Measurements from ENCODE around the gene PARP12. TPM values are rescaled to one million over a fixed set of nuclear protein-coding genes. Genes with fewer than 3 reads are reported as not detected.
A peak's percentile ranks its signal among the peaks of the same experiment; 100 is the strongest.

PARP12 gene
- total and polyA plus RNA-seq, 2 experiments from 2014 or later: 5.4 to 11.0 TPM

- no peak overlapping the region for H3K27ac ChIP-seq
- no peak overlapping the region for H3K9ac ChIP-seq
- H3F3A ChIP-seq (ENCODE audit: insufficient read depth): peaks cover 22% of the 10 kb centered on the region
- H3K27me3 ChIP-seq (replicated peaks; ENCODE audit: insufficient read depth): no peaks in the 10 kb centered on the region
- no peaks in the 10 kb centered on the region for H3K9me2 ChIP-seq (ENCODE audit: insufficient read depth)
- no peak overlapping the region for H3K4me3 ChIP-seq
- no peaks in the 10 kb centered on the region for H3K9me3 ChIP-seq (ENCODE audit: low read depth)
- H3K4me1 ChIP-seq (ENCODE audit: insufficient read depth): peaks cover 22% of the 10 kb centered on the region
- H3K79me2 ChIP-seq (ENCODE audit: insufficient read depth): no peaks in the 10 kb centered on the region
- TF ChIP-seq EZH2 (IDR thresholded peaks at IDR 0.05; ENCODE audit: insufficient read depth, poor library complexity, severe bottlenecking) (no peak), EZH2phosphoT487 (IDR thresholded peaks at IDR 0.05; ENCODE audit: insufficient read depth, low read depth) (no peak)
- H4K20me1 ChIP-seq (ENCODE audit: insufficient read depth): no peaks in the 10 kb centered on the region
- 94 to 95% methylated on average over 7 of the region's 7 CpGs for WGBS, 2 experiments (ENCODE audit: low coverage in 1 of 2, low lambda C conversion rate in 2 of 2, missing lambda C conversion rate in 2 of 2)
- H2AFZ ChIP-seq: no peak overlapping the region
- DNase-seq: no peak
- H3K36me3 ChIP-seq (ENCODE audit: low read depth): no peaks in the 10 kb centered on the region
- in situ Hi-C loops (cut with MboI): no loop called here
- H3K4me2 ChIP-seq (ENCODE audit: unreplicated experiment): no peak overlapping the region
These were observed 23.7 kb downstream of the PARP12 start for GRCh38 chr7:140039066-140039465.

DNA sequence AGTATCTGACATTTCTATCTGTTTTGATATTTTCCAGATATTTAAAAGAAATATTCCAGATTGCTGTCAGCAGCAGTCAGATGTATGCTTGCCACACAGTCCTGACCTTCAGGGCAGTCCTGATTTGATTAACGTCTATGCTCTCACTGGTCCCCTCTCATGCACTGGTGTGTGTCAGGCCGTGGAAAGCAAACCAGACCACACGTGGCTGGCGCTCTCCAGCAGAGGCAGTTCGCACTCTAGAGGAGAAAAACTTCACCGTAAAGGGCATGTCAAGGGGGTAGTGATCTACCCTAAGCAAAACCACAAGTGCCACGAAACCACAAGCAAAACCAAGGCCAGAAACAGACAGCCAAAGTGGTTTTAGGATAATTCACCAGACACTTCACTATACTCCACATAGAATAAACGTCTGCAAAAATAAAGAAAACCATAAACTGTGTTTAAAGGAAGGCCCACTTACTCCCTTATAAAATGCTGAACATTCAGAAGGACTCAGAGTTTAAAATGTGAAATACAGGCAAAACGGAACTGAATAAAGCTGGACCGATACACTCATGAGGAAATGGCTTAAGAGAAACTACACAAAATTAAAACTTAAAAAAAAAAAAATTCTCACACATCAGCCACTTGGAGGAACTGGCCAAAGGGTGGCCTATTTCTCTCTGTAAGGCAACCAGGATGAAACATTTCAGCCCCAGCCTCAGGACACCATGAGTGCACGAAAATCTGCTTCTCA, 26.4 kb downstream of the PARP12 start:
- Histone ChIP-seq H3K27ac (no peak overlapping the region), H3K9ac (no peak overlapping the region), H4K20me1 (ENCODE audit: insufficient read depth) (no peaks in the 10 kb centered on the region), H3K9me3 (ENCODE audit: low read depth) (no peaks in the 10 kb centered on the region), H2AFZ (no peak overlapping the region), H3K9me2 (ENCODE audit: insufficient read depth) (no peaks in the 10 kb centered on the region), H3K4me2 (ENCODE audit: unreplicated experiment) (peak overlapping the region; percentile 89), H3K27me3 (replicated peaks; ENCODE audit: insufficient read depth) (no peaks in the 10 kb centered on the region), H3K4me3 (no peak overlapping the region), H3K36me3 (ENCODE audit: low read depth) (no peaks in the 10 kb centered on the region), H3K4me1 (ENCODE audit: insufficient read depth) (peaks cover 37% of the 10 kb centered on the region), H3F3A (ENCODE audit: insufficient read depth) (peaks cover 39% of the 10 kb centered on the region), H3K79me2 (ENCODE audit: insufficient read depth) (no peaks in the 10 kb centered on the region)
- TF ChIP-seq EZH2phosphoT487 (IDR thresholded peaks at IDR 0.05; ENCODE audit: insufficient read depth, low read depth): no peak
- no peak for TF ChIP-seq EZH2 (IDR thresholded peaks at IDR 0.05; ENCODE audit: insufficient read depth, poor library complexity, severe bottlenecking)
- WGBS, 2 experiments (ENCODE audit: low coverage in 1 of 2, low lambda C conversion rate in 2 of 2, missing lambda C conversion rate in 2 of 2): 78 to 79% methylated on average over 11 of the region's 11 CpGs
- no peak for DNase-seq
- in situ Hi-C loops (cut with MboI): no loop called here

DNA sequence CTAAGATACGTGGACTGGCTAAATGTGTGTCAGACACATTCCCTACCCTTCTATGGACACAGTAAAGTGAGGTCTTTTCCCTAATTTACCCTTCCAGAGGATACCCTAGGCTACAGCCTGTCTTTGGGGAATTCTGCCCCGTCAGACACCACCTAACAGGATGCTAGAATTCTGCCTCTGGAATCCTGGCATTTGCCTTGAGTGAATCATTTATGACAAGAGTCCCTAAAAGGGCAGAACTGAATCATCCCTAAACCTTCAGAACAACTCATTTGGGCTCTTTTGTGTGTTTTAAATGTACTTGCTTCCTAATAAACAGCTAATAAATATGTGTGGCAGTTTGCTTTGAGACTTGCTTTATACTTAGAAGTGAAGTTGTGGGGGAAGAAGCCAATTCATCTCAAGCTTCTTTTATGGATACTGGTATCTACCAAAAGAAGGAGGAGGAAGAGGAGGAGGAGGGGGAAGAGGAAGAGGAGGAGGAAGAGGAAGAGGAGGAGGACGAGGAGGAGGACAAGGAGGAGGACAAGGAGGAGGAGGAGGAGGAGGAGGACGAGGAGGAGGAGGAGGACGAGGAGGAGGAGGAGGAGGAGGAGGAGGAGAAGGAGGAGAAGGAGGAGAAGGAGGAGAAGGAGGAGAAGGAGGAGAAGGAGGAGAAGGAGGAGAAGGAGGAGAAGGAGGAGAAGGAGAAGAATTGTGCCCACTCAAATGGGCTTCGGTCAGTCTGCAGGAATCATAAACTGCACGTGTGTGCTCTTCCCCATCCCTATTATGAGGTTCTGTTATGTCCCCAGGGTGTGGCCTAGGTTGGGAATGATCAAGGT, 27.1 kb downstream of the PARP12 start:
- H3K9me3 ChIP-seq (ENCODE audit: low read depth): no peaks in the 10 kb centered on the region
- in situ Hi-C loops (cut with MboI): no loop called here
- no peaks in the 10 kb centered on the region for H3K27me3 ChIP-seq (replicated peaks; ENCODE audit: insufficient read depth)
- no peak for TF ChIP-seq EZH2 (IDR thresholded peaks at IDR 0.05; ENCODE audit: insufficient read depth, poor library complexity, severe bottlenecking)
- TF ChIP-seq EZH2phosphoT487 (IDR thresholded peaks at IDR 0.05; ENCODE audit: insufficient read depth, low read depth): no peak
- DNase-seq: peak; percentile 91
- peaks cover 37% of the 10 kb centered on the region for H3K4me1 ChIP-seq (ENCODE audit: insufficient read depth)
- H3K9me2 ChIP-seq (ENCODE audit: insufficient read depth): no peaks in the 10 kb centered on the region
- H2AFZ ChIP-seq: peak overlapping the region; percentile 54; the same call in 1 of the 2 replicates
- H3K36me3 ChIP-seq (ENCODE audit: low read depth): no peaks in the 10 kb centered on the region
- H3K27ac ChIP-seq: peak overlapping the region; percentile 59
- 20 to 42% methylated on average over 5 to 7 of the region's 7 CpGs for WGBS, 2 experiments (ENCODE audit: low coverage in 1 of 2, low lambda C conversion rate in 2 of 2, missing lambda C conversion rate in 2 of 2)
- peak overlapping the region; percentile 40; the same call in 1 of the 2 replicates for H3K4me3 ChIP-seq
- peaks cover 39% of the 10 kb centered on the region for H3F3A ChIP-seq (ENCODE audit: insufficient read depth)
- H4K20me1 ChIP-seq (ENCODE audit: insufficient read depth): no peaks in the 10 kb centered on the region
- no peak overlapping the region for H3K9ac ChIP-seq
- peak overlapping the region; percentile 89 for H3K4me2 ChIP-seq (ENCODE audit: unreplicated experiment)
- no peaks in the 10 kb centered on the region for H3K79me2 ChIP-seq (ENCODE audit: insufficient read depth)

DNA sequence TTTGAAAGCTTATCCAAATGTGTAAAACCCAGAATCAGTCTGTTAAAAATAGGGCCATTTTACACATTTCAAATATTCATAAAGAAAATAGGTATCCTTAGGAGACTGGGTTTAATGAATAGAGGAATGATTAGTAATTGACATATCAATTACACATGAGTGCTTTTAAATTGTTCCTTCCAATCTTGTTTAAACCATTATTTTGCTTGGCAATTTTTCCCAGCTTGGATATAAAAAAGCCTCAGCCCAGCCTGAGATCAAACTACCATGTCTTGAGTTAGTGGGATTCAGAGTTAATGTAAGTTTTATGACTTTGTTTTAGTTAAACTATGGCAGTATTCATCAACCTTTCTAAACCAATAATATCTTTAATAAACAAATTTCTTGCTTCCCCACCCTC, 28.3 kb downstream of the PARP12 start:
- no peaks in the 10 kb centered on the region for H3K9me2 ChIP-seq (ENCODE audit: insufficient read depth)
- H4K20me1 ChIP-seq (ENCODE audit: insufficient read depth): no peaks in the 10 kb centered on the region
- no peak overlapping the region for H2AFZ ChIP-seq
- H3K79me2 ChIP-seq (ENCODE audit: insufficient read depth): no peaks in the 10 kb centered on the region
- H3K36me3 ChIP-seq (ENCODE audit: low read depth): no peaks in the 10 kb centered on the region
- H3K4me1 ChIP-seq (ENCODE audit: insufficient read depth): peaks cover 37% of the 10 kb centered on the region
- no peak overlapping the region for H3K27ac ChIP-seq
- no peaks in the 10 kb centered on the region for H3K27me3 ChIP-seq (replicated peaks; ENCODE audit: insufficient read depth)
- H3K9me3 ChIP-seq (ENCODE audit: low read depth): no peaks in the 10 kb centered on the region
- no peak for DNase-seq
- H3K9ac ChIP-seq: no peak overlapping the region
- peaks cover 39% of the 10 kb centered on the region for H3F3A ChIP-seq (ENCODE audit: insufficient read depth)
- no peak overlapping the region for H3K4me2 ChIP-seq (ENCODE audit: unreplicated experiment)
- in situ Hi-C loops (cut with MboI): no loop called here
- TF ChIP-seq EZH2phosphoT487 (IDR thresholded peaks at IDR 0.05; ENCODE audit: insufficient read depth, low read depth) (no peak), EZH2 (IDR thresholded peaks at IDR 0.05; ENCODE audit: insufficient read depth, poor library complexity, severe bottlenecking) (no peak)
- H3K4me3 ChIP-seq: no peak overlapping the region

Data from GM23248 (cell line).